Loucy (cell line): ENCODE data around the gene MRPL12.

ENCODE experiments used
- H2AFZ ChIP-seq: fragments of 200-600 bp; sonication (generic); 2 replicates; pipeline ENCODE4 v1.6.0; 2016; ENCODE audit warnings: antibody characterized with exemption, mild to moderate bottlenecking, low read length, moderate library complexity
- H3F3A ChIP-seq: fragments of 200-600 bp; 2 replicates; pipeline ENCODE4 v1.6.0; 2016; ENCODE audit warnings: antibody characterized with exemption, low read depth, mild to moderate bottlenecking
- H3K27me3 ChIP-seq: fragments of 200-600 bp; sonication (generic); 2 replicates; pipeline ENCODE4 v1.6.1; 2014; ENCODE audit warnings: low read length, mild to moderate bottlenecking; ENCODE audit not compliant: insufficient read depth, poor library complexity, severe bottlenecking
- H3K36me3 ChIP-seq: fragments of 200-600 bp; sonication (generic); 2 replicates; pipeline ENCODE4 v1.6.1; 2016; ENCODE audit warnings: low read length; ENCODE audit not compliant: insufficient read depth
- H3K4me1 ChIP-seq: fragments of 200-600 bp; sonication (generic); 2 replicates; pipeline ENCODE4 v1.5.1; 2014; ENCODE audit warnings: low read length, mild to moderate bottlenecking; ENCODE audit not compliant: insufficient read depth, poor library complexity, severe bottlenecking
- H3K4me2 ChIP-seq: fragments of 200-600 bp; sonication (generic); 2 replicates; pipeline ENCODE4 v1.6.0; 2014; ENCODE audit warnings: antibody characterized with exemption, low read length, low read depth, mild to moderate bottlenecking; ENCODE audit not compliant: poor library complexity, severe bottlenecking
- H3K4me3 ChIP-seq: fragments of 200-600 bp; sonication (generic); 2 replicates; pipeline ENCODE4 v1.5.1; 2014; ENCODE audit warnings: low read length, mild to moderate bottlenecking, mixed read lengths; ENCODE audit not compliant: poor library complexity, severe bottlenecking
- H3K79me2 ChIP-seq: fragments of 200-600 bp; sonication (generic); 2 replicates; pipeline ENCODE4 v1.6.1; 2014; ENCODE audit warnings: low read length; ENCODE audit not compliant: insufficient read depth
- H3K9ac ChIP-seq: fragments of 200-600 bp; sonication (generic); 2 replicates; pipeline ENCODE4 v1.6.0; 2014; ENCODE audit warnings: mild to moderate bottlenecking, low read depth, low read length, moderate library complexity; ENCODE audit not compliant: poor library complexity, severe bottlenecking
- H3K9me2 ChIP-seq: fragments of 200-600 bp; sonication (generic); replicated peaks from 2 replicates; pipeline ENCODE4 v1.6.1; 2016; ENCODE audit warnings: low read depth, low read length, mixed read lengths
- H3K9me3 ChIP-seq: fragments of 200-600 bp; sonication (generic); 2 replicates; pipeline ENCODE4 v1.6.1; 2014; ENCODE audit warnings: mild to moderate bottlenecking, antibody characterized with exemption, low read length, low read depth; ENCODE audit not compliant: insufficient read depth
- H4K20me1 ChIP-seq: fragments of 200-600 bp; sonication (generic); 2 replicates; pipeline ENCODE4 v1.6.0; 2014; ENCODE audit warnings: antibody characterized with exemption, low read length, mild to moderate bottlenecking; ENCODE audit not compliant: insufficient read depth, poor library complexity, severe bottlenecking
- EZH2phosphoT487 ChIP-seq: fragments of 200-600 bp; IDR thresholded peaks from 2 replicates; pipeline ENCODE4 v1.6.1; 2018; ENCODE audit warnings: antibody characterized with exemption, mild to moderate bottlenecking, moderate library complexity, borderline replicate concordance
- TF ChIP-seq, protein P1 (sequence below): fragments of 200-600 bp; sonication (generic); conservative IDR thresholded peaks from 2 replicates; pipeline ENCODE4 v1.5.1; 2014; ENCODE audit warnings: mild to moderate bottlenecking, antibody characterized with exemption, low read length

MRPL12 gene

DNA sequence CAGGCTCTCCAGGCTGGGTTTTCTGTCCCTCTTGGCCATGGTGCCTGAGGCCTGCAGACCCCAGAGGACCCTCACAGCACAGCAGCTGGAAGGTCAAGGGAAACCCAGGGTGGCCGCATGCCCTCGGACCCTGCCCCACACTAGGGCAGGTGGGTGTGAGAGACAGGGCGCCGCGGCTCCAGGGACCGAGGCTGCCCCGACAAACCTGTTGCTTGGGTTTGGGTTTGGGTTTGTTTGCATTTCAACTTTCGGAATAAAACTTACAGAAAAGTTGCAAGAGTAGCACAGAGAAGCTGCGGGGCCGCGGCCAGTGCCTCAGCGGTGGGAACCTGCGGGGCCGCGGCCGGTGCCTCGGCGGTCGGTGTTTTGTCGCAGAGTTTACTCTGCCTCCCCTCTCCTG lies 11.6 kb upstream of the MRPL12 start:
- Histone ChIP-seq H3K27me3 (no peaks in the 10 kb centered on the region), H3K79me2 (peaks cover 29% of the 10 kb centered on the region; the same call in 1 of the 2 replicates), H4K20me1 (no peaks in the 10 kb centered on the region), H3K4me3 (no peak overlapping the region), H3K9me3 (no peaks in the 10 kb centered on the region), H3K9ac (no peak overlapping the region), H3F3A (no peaks in the 10 kb centered on the region), H3K36me3 (peaks cover 83% of the 10 kb centered on the region; the same call in 1 of the 2 replicates), H3K9me2 (no peaks in the 10 kb centered on the region), H3K4me1 (no peaks in the 10 kb centered on the region), H2AFZ (no peak overlapping the region), H3K4me2 (no peak overlapping the region)
- TF ChIP-seq EZH2phosphoT487 = no peak
- TF ChIP-seq, protein P1, sequence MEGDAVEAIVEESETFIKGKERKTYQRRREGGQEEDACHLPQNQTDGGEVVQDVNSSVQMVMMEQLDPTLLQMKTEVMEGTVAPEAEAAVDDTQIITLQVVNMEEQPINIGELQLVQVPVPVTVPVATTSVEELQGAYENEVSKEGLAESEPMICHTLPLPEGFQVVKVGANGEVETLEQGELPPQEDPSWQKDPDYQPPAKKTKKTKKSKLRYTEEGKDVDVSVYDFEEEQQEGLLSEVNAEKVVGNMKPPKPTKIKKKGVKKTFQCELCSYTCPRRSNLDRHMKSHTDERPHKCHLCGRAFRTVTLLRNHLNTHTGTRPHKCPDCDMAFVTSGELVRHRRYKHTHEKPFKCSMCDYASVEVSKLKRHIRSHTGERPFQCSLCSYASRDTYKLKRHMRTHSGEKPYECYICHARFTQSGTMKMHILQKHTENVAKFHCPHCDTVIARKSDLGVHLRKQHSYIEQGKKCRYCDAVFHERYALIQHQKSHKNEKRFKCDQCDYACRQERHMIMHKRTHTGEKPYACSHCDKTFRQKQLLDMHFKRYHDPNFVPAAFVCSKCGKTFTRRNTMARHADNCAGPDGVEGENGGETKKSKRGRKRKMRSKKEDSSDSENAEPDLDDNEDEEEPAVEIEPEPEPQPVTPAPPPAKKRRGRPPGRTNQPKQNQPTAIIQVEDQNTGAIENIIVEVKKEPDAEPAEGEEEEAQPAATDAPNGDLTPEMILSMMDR = no peak

- H3K36me3 ChIP-seq = peaks cover 87% of the 10 kb centered on the region; the same call in 1 of the 2 replicates
These were observed 9.5 kb upstream of the MRPL12 start for GRCh38 chr17:81693509-81694210.

GRCh38 chr17:81694810-81695209 lies 8.4 kb upstream of the MRPL12 start:
- Histone ChIP-seq H4K20me1 (peaks cover 4% of the 10 kb centered on the region), H2AFZ (no peak overlapping the region), H3K4me2 (no peak overlapping the region), H3K79me2 (peaks cover 14% of the 10 kb centered on the region; the same call in 1 of the 2 replicates), H3K9me3 (no peaks in the 10 kb centered on the region), H3K9ac (no peak overlapping the region), H3K4me1 (no peaks in the 10 kb centered on the region), H3K4me3 (no peak overlapping the region), H3F3A (no peaks in the 10 kb centered on the region), H3K27me3 (no peaks in the 10 kb centered on the region), H3K36me3 (peaks cover 76% of the 10 kb centered on the region; the same call in 1 of the 2 replicates), H3K9me2 (no peaks in the 10 kb centered on the region)
- TF ChIP-seq, protein P1 = no peak

More at GRCh38 chr17:81693509-81694210, 9.5 kb upstream of the MRPL12 start:
- H3K9ac ChIP-seq = no peak overlapping the region
- H3K27me3 ChIP-seq = no peaks in the 10 kb centered on the region
- TF ChIP-seq EZH2phosphoT487 = no peak
- TF ChIP-seq, protein P1 = peak; percentile 35
- no peak overlapping the region for H3K4me3 ChIP-seq
- no peaks in the 10 kb centered on the region for H3K4me1 ChIP-seq
- peaks cover 20% of the 10 kb centered on the region; the same call in 1 of the 2 replicates for H3K79me2 ChIP-seq
- H3K9me3 ChIP-seq = no peaks in the 10 kb centered on the region
- no peak overlapping the region for H3K4me2 ChIP-seq
- no peaks in the 10 kb centered on the region for H3K9me2 ChIP-seq
- H2AFZ ChIP-seq = no peak overlapping the region
- peaks cover 4% of the 10 kb centered on the region for H4K20me1 ChIP-seq
- no peaks in the 10 kb centered on the region for H3F3A ChIP-seq
